Aorta (tissue), 5 donors: ENCODE data around the gene CD160. TPM values are rescaled to one million over a fixed set of nuclear protein-coding genes. Genes with fewer than 3 reads are reported as not detected.
"Not testable (repeated sequence)": the region's sequence is repeated elsewhere in the genome, so short reads cannot be mapped to it uniquely, and the experiment has no call there.

Experiments used
- ATAC-seq: fragments of 200-7000 bp; cut with Tn5 transposase; one replicate; pipeline ENCODE4 v1.9.1; 2022; ENCODE audit warnings: moderate library complexity; ENCODE audit not compliant: low FRiP score
- DNase-seq, 2 donors: peaks; one replicate each; pipeline ENCODE4 v3.0.0-alpha.2; 2020
- H3K27ac ChIP-seq, 2 donors: one replicate each; pipeline ENCODE4 v1.5.1; 2013; ENCODE audit warnings: low read length in 2 of 2, mild to moderate bottlenecking in 2 of 2, moderate library complexity in 2 of 2, control low read depth in 1 of 2, inconsistent platforms in 1 of 2, low read depth in 1 of 2
- H3K27me3 ChIP-seq, 2 donors: one replicate each; pipeline ENCODE4 v1.6.1; 2013; ENCODE audit warnings: control low read depth in 1 of 2, low read length in 1 of 2, mild to moderate bottlenecking in 1 of 2, moderate library complexity in 1 of 2; ENCODE audit not compliant: insufficient read depth in 2 of 2, control insufficient read depth in 1 of 2
- H3K36me3 ChIP-seq, 2 donors: one replicate each; pipeline ENCODE4 v1.6.1; 2013; ENCODE audit warnings: control low read depth in 1 of 2, low read length in 1 of 2, mild to moderate bottlenecking in 1 of 2; ENCODE audit not compliant: insufficient read depth in 2 of 2, control insufficient read depth in 1 of 2
- H3K4me1 ChIP-seq, 2 donors: one replicate each; pipeline ENCODE4 v1.6.1; 2013; ENCODE audit warnings: low read length in 2 of 2, control low read depth in 1 of 2, mild to moderate bottlenecking in 1 of 2, moderate library complexity in 1 of 2; ENCODE audit not compliant: insufficient read depth in 2 of 2, control insufficient read depth in 1 of 2
- H3K4me3 ChIP-seq, 2 donors: one replicate each; pipeline ENCODE4 v1.5.1; 2013; ENCODE audit warnings: low read length in 2 of 2, control low read depth in 1 of 2, mild to moderate bottlenecking in 1 of 2
- H3K9me3 ChIP-seq: one replicate; pipeline ENCODE4 v1.6.1; 2013; ENCODE audit warnings: mild to moderate bottlenecking, low read length; ENCODE audit not compliant: control insufficient read depth
- WGBS, 2 donors: extraction: QIAGEN DNeasy Blood & Tissue Kit; methylation state at CpG; one replicate each; pipeline ENCODE4 v1.1.7; 2013; 5-methylcytosine and 5-hydroxymethylcytosine counted together
- intact Hi-C, 2 donors: fragments of 100-400 bp; cut with DNase I; formaldehyde crosslinking; loops; one replicate each; pipeline versions ENCODE4 v1.14.2 to v1.15.0; 2022
- polyA plus RNA-seq, 2 donors: library from polyadenylated mRNA; stranded (reverse); fragments of 200-250 nt; gene quantifications; one replicate each; pipeline ENCODE4 v1.2.3, GENCODE V29; 2013
- total RNA-seq, 2 donors: library from RNA; stranded (reverse); fragmentation: NEBNext Ultra II Directional; extraction: Animal tissue kit (Norgen Biotek cat#: 25700); gene quantifications; one replicate each; pipeline ENCODE4 v1.2.1, GENCODE V29; 2021
- donor health status: healthy with polysubstance abuse.
- donor health status: Bipolar disorder and iron deficiency.
- donor health status: DM: no; HTN: no; CAD: no.
- donor health status: DM: no; HTN: no; CAD: no.
- donor health status: DM: yes; HTN: yes; CAD: no.

The CD160 gene
- total and polyA plus RNA-seq, 4 donors, result 0.30 to 1.0 TPM; not detected in 2

DNA sequence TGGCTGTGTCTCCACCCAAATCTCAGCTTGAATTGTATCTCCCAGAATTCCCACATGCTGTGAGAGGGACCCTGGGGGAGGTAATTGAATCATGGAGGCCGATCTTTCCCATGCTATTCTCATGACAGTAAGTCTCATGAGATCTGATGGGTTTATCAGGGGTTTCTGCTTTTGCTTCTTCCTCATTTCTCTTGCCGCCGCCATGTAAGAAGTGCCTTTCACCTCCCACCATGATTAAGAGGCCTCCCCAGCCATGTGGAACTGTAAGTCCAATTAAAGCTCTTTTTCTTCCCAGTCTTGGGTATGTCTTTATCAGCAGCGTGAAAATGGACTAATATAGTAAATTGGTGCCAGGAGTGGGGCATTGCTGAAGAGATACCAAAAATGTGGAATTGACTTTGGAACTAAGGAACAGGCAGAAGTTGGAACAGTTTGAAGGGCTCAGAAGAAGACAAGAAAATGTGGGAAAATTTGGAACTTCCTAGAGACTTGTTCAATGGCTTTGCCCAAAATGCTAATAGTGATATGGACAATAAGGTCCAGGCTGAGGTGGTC lies 41.2 kb downstream of the CD160 start:
- H3K4me1 ChIP-seq, H3K36me3 ChIP-seq, H3K4me3 ChIP-seq, H3K27ac ChIP-seq, intact Hi-C loops, H3K27me3 ChIP-seq, DNase-seq, H3K9me3 ChIP-seq, ATAC-seq: not testable (repeated sequence)
- WGBS, 2 donors, result 83 to 88% methylated on average over 4 of the region's 4 CpGs

DNA sequence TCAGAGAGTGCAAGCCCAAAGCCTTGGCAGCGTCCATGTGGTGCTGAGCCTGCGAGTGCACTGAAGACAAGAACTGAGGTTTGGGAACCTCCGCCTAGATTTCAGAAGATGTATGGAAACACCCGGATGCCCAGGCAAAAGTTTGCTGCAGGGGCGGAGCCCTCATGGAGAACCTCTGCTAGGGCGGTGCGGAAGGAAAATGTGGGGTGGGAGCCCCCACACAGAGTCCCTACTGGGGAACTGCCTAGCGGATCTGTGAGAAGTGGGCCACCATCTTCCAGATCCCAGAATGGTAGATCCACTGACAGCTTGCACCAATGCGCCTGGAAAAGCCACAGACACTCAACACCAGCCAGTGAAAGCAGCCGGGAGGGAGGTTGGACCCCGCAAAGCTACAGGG lies 42.2 kb downstream of the CD160 start:
- H3K4me1 ChIP-seq, H3K36me3 ChIP-seq, ATAC-seq, H3K4me3 ChIP-seq, H3K9me3 ChIP-seq, H3K27ac ChIP-seq, H3K27me3 ChIP-seq, intact Hi-C loops, DNase-seq: not testable (repeated sequence)
- 97 to 98% methylated on average over 11 of the region's 11 CpGs for WGBS, 2 donors

DNA sequence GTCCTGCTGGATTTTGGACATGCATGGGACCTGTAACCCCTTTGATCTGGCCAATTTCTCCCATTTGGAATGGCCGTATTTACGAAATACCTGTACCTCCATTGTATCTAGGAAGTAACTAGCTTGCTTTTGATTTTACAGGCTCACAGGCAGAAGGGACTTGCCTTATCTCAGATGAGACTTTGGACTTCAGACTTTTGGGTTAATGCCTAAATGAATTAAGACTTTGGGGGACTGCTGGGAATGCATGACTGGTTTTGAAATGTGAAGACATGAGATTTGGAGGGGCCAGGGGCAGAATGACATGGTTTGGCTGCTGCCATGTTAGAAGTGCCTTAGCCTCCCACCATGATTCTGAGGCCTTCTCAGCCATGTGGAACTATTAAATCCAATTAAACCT lies 42.7 kb downstream of the CD160 start:
- H3K4me1 ChIP-seq, ATAC-seq, H3K9me3 ChIP-seq, H3K27ac ChIP-seq, H3K27me3 ChIP-seq, intact Hi-C loops, H3K4me3 ChIP-seq, DNase-seq, H3K36me3 ChIP-seq: not testable (repeated sequence)
- 99 to 100% methylated on average over 2 of the region's 2 CpGs for WGBS, 2 donors

DNA sequence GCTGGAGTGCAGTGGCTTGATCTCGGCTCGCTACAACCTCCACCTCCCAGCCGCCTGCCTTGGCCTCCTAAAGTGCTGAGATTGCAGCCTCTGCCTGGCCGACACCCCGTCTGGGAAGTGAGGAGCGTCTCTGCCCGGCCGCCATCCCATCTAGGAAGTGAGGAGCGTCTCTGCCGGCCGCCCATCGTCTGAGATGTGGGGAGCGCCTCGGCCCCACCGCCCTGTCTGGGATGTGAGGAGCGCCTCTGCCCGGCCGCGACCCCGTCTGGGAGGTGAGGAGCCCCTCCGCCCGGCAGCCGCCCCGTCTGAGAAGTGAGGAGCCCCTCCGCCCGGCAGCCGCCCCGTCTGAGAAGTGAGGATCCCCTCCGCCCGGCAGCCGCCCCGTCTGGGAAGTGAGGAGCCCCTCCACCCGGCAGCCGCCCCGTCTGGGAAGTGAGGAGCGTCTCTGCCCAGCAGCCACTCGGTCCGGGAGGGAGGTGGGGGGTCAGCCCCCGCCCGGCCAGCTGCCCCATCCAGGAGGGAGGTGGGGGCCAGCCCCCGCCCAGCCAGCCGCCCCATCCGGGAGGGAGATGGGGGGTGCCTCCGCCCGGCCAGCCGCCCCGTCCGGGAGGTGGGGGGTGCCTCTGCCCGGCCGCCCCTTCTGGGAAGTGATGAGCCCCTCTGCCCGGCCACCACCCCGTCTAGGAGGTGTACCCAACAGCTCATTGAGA lies 45.1 kb downstream of the CD160 start:
- H3K27ac ChIP-seq, H3K4me3 ChIP-seq, intact Hi-C loops, H3K27me3 ChIP-seq, H3K9me3 ChIP-seq, H3K36me3 ChIP-seq, DNase-seq, H3K4me1 ChIP-seq, ATAC-seq: not testable (repeated sequence)
- WGBS, 2 donors, result 96 to 98% methylated on average over 39 to 52 of the region's 52 CpGs

DNA sequence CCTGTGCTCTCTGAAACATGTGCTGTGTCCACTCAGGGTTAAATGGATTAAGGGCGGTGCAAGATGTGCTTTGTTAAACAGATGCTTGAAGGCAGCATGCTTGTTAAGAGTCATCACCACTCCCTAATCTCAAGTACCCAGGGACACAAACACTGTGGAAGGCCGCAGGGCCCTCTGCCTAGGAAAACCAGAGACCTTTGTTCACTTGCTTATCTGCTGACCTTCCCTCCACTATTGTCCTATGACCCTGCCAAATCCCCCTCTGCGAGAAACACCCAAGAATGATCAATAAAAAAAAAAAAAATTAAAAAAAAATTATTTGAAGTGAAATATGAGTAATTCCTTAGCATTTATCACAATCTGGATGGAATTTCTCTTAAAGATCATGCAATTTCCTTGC lies 45.8 kb downstream of the CD160 start:
- H3K4me3 ChIP-seq, result not testable (repeated sequence)

DNA sequence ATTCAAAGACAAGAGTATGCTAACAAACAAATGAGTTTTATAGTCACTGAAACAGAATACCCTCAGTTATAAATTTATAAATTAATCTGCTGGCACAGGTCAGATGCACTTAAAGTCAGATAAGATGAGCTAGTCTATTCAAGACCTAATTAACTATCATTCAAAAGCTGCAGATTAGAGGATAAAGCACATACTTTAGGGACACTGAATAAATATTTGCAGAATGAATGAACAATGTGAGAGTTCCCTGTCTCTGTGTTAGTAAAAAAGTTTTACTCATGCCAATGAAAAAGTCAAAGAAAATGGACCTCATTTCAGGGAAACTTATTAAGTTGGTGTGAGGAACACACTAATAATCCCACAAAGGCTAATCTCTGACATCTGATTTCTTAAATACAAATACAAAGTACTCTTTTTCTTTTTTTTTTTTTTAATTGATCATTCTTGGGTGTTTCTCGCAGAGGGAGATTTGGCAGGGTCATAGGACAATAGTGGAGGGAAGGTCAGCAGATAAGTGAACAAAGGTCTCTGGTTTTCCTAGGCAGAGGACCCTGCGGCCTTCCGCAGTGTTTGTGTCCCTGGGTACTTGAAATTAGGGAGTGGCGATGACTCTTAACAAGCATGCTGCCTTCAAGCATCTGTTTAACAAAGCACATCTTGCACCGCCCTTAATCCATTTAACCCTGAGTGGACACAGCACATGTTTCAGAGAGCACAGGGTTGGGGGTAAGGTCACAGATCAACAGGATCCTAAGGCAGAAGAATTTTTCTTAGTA lies 46.5 kb downstream of the CD160 start:
- ATAC-seq, H3K36me3 ChIP-seq, H3K27me3 ChIP-seq, intact Hi-C loops, H3K9me3 ChIP-seq, DNase-seq, H3K4me1 ChIP-seq, H3K27ac ChIP-seq, H3K4me3 ChIP-seq: not testable (repeated sequence)
- WGBS, 2 donors, result 91 to 100% methylated on average over 2 to 5 of the region's 5 CpGs

More for the DNA sequence above, 45.8 kb downstream of the CD160 start:
- H3K4me1 ChIP-seq, H3K27ac ChIP-seq, ATAC-seq, H3K9me3 ChIP-seq, DNase-seq, H3K27me3 ChIP-seq, H3K36me3 ChIP-seq, intact Hi-C loops: not testable (repeated sequence)
- WGBS, 2 donors, result 86 to 100% methylated on average over 2 of the region's 3 CpGs

DNA sequence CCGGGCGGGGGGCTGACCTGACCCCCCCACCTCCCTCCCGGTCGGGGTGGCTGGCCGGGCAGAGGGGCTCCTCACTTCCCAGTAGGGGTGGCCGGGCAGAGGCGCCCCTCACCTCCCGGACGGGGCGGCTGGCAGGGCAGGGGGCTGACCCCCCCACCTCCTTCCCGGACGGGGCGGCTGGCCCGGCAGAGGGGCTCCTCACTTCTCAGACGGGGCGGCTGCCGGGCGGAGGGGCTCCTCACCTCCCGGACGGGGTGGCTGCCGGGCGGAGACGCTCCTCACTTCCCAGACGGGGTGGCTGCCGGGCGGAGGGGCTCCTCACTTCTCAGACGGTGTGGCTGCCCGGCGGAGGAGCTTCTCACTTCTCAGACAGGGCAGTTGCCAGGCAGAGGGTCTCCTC lies 47.6 kb downstream of the CD160 start:
- H3K36me3 ChIP-seq, DNase-seq, intact Hi-C loops, H3K27me3 ChIP-seq, H3K4me3 ChIP-seq, H3K27ac ChIP-seq, H3K9me3 ChIP-seq, H3K4me1 ChIP-seq, ATAC-seq: not testable (repeated sequence)
- 93 to 97% methylated on average over 14 to 29 of the region's 29 CpGs for WGBS, 2 donors

DNA sequence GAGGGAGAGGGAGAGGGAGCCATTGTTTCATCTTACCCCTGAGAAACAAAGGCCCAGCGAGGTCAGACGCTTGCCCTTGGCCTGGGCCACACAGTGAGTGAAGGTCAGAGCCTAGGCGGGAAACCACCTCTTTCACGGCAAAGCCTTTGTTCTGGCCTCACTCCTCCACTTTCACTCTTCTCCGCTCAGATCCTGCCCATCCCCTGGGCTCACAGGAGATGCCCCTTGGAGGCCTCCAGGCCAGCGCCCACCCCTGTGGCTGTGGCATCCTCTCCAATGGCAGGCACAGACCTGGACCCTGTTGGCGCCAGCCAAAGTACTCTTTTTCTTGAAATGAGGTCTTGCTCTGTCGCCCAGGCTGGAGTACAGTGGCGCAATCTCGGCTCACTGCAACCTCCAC lies 48.7 kb downstream of the CD160 start:
- H3K9me3 ChIP-seq, H3K4me3 ChIP-seq, H3K36me3 ChIP-seq, ATAC-seq, H3K27me3 ChIP-seq, H3K27ac ChIP-seq, intact Hi-C loops, DNase-seq, H3K4me1 ChIP-seq: not testable (repeated sequence)
- 98% methylated on average over 9 to 10 of the region's 10 CpGs for WGBS, 2 donors
